ENCODE data around the gene CAMK2G. TPM values are rescaled to one million over a fixed set of nuclear protein-coding genes. Genes with fewer than 3 reads are reported as not detected.
A peak's percentile ranks its signal among the peaks of the same experiment; 100 is the strongest.

CAMK2G gene
- total RNA-seq, 4 donors from 2014 or later = 34.7 to 159 (median 110) TPM

DNA sequence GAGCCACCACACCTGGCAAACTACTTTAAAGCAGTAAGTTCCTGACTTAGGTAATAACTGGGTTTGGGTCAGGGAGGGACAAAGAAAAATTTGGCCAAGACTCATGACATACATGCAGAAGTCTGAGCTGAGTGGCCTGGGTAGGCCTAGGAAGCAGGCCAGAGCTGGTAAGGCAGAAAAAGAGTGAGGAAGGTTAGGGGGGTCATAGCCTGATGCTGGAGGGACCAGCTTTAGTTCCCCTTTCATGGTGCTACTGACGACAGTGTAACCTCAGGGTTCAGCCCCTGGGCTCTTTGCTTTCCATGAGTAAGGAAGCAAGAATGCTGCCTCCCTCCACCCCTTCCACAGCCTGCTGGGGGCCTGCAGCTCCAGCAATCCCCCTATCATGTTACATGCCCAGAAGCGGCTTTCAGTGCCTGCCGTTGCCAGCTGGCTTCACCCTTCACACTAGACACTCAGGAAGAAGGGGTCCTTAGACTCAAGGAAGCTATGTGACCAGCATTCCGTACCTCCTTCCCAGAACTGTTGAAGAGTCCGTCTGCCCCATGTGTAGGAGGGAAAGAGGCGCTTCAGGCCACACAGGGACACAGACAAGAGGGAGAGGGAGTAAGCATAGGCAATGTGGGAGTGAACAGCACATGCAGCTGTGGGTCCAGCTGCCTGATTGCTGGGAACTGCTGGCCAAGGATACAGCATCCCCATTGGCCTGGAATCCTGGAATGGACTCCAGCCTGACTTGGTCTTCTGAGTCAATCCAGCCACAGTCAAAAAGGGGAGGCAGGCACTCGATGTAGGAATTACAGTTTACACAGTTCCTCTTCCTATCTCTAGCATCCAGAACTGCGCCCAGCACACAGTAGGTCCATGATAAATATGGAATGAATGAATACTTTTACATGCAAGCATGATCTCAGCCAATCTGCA lies 32.4 kb upstream of the CAMK2G start:
- peak overlapping the region; percentile 57 to 86 (median 65) for H3K27ac ChIP-seq
- no peaks in the 10 kb centered on the region for H3K9me3 ChIP-seq
- H3K4me1 ChIP-seq = peaks cover 0 to 29% (median 7%) of the 10 kb centered on the region in 4 donors
- no peaks in the 10 kb centered on the region for H3K27me3 ChIP-seq
- DNase-seq = peak in 2 of 3 donors; percentile 52 to 66
- no peak overlapping the region for H3K4me3 ChIP-seq
- no peaks in the 10 kb centered on the region for H3K36me3 ChIP-seq
- no peak for TF ChIP-seq POLR2A (IDR thresholded peaks at IDR 0.05)
- TF ChIP-seq, protein P1, sequence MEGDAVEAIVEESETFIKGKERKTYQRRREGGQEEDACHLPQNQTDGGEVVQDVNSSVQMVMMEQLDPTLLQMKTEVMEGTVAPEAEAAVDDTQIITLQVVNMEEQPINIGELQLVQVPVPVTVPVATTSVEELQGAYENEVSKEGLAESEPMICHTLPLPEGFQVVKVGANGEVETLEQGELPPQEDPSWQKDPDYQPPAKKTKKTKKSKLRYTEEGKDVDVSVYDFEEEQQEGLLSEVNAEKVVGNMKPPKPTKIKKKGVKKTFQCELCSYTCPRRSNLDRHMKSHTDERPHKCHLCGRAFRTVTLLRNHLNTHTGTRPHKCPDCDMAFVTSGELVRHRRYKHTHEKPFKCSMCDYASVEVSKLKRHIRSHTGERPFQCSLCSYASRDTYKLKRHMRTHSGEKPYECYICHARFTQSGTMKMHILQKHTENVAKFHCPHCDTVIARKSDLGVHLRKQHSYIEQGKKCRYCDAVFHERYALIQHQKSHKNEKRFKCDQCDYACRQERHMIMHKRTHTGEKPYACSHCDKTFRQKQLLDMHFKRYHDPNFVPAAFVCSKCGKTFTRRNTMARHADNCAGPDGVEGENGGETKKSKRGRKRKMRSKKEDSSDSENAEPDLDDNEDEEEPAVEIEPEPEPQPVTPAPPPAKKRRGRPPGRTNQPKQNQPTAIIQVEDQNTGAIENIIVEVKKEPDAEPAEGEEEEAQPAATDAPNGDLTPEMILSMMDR (IDR thresholded peaks at IDR 0.05) = no peak

DNA sequence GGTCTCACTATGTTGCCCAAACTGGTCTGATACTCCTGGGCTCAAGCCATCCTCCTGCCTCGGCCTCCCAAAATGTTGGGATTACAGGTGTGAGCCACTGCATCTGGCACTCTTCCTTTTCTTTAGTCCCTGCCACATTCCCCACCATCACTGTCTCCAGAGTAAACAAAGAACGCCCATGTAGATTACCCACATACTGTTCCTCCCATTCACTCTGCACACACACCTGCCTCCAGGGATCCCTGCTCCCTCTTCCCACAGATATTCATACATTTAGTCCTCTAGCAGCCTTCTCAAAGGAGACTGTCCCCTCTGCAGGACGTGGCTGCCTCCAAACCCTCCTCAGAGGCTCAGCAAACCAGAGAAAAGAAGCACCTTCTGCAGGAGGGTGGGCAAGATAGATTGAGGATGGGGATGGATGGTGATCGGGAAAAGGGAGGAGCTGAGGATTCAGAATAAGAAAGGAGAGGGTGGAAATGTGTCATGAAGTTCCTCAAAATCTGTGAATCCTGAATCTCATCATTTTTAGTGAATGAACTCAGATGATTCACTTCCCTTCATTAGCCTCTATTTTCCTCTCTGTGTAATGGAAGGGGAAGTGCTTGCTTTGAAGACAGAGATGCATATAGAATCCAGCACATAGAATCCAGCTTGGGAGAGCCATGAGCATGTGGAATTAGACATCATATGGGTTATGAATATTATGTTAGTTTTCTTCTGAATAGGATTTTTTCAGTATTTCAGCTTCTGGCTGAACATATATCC lies 31.1 kb upstream of the CAMK2G start:
- H3K4me1 ChIP-seq = peaks cover 0 to 18% (median 5%) of the 10 kb centered on the region in 4 donors

DNA sequence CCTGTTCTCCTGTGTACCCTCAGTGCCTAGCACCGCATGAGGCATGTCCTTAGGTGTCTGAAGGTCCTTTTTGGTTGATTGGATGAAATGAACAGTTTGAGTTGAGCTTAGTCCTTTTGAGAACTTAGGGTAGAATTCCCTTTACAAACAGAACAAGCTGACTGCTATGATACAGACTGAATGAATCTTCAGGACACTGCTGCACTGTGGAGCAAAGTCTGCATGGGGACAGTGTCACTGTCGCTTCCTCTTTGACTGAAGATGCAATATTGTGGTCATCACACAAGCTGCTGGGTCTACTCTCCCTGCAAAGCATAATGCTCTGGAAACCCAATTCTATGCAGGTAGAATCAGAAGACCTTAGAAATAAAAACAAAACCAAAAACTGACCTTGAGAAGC lies 28.0 kb upstream of the CAMK2G start:
- H3K27me3 ChIP-seq = no peaks in the 10 kb centered on the region
- no peak overlapping the region for H3K27ac ChIP-seq
- no peaks in the 10 kb centered on the region for H3K9me3 ChIP-seq
- no peaks in the 10 kb centered on the region for H3K36me3 ChIP-seq
- peaks cover 0 to 4% (median 1%) of the 10 kb centered on the region in 4 donors for H3K4me1 ChIP-seq
- TF ChIP-seq, protein P1 (IDR thresholded peaks at IDR 0.05) = no peak
- no peak for TF ChIP-seq POLR2A (IDR thresholded peaks at IDR 0.05)
- no peak for DNase-seq
- H3K4me3 ChIP-seq = no peak overlapping the region

More for the DNA sequence above, 31.1 kb upstream of the CAMK2G start:
- H3K27me3 ChIP-seq = no peaks in the 10 kb centered on the region
- H3K27ac ChIP-seq = peak overlapping the region in 3 of 4 donors; percentile 61 to 86 (median 69)
- no peaks in the 10 kb centered on the region for H3K36me3 ChIP-seq
- H3K9me3 ChIP-seq = no peaks in the 10 kb centered on the region
- no peak for DNase-seq
- TF ChIP-seq POLR2A (IDR thresholded peaks at IDR 0.05) = no peak
- TF ChIP-seq, protein P1 (IDR thresholded peaks at IDR 0.05) = no peak
- H3K4me3 ChIP-seq = no peak overlapping the region

DNA sequence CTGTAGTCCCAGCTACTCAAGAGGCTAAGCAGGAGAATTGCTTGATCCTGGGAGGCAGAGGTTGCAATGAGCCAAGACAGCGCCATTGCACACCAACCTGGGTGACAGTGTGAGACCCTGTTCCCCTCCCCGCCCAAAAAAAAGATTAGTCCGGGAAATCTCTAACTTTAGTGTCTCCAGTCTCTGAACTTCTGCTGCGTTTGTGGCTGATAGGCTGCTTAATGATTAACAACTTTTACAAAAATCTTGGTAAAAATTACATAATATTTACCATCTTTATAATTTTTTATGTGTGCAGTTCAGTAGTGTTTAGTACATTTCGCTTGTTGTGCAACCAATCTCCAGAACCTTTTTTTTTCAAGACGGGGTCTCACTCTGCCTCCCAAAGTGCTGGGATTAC lies 26.9 kb upstream of the CAMK2G start:
- H3K4me1 ChIP-seq = peaks cover 0 to 4% (median 1%) of the 10 kb centered on the region in 4 donors
- no peak for DNase-seq
- no peak overlapping the region for H3K4me3 ChIP-seq
- TF ChIP-seq, protein P1 (IDR thresholded peaks at IDR 0.05) = no peak
- TF ChIP-seq POLR2A (IDR thresholded peaks at IDR 0.05) = no peak
- H3K27me3 ChIP-seq = no peaks in the 10 kb centered on the region
- H3K36me3 ChIP-seq = no peaks in the 10 kb centered on the region
- no peak overlapping the region for H3K27ac ChIP-seq
- H3K9me3 ChIP-seq = no peaks in the 10 kb centered on the region

DNA sequence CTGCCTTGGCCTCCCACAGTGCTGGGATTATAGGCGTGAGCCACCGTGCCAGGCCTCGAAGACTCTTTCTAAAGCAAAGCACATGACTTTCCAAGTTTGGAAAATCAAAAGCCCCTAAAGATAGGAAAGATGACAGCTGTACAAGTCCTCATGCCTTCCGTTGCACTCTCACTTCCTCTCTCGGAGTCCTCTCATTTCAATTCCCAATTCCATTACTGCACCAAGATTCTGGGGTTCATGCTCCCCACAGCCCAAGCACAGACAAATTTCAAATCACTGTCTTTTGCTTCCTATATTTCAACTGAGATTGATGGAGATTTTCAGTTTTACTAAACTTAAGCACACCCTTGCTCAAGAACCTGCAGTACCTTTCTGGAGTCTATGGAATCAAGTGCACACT lies 25.7 kb upstream of the CAMK2G start:
- TF ChIP-seq POLR2A (IDR thresholded peaks at IDR 0.05) = no peak
- TF ChIP-seq, protein P1 (IDR thresholded peaks at IDR 0.05) = no peak
- H3K4me3 ChIP-seq = no peak overlapping the region
- H3K27ac ChIP-seq = no peak overlapping the region
- H3K27me3 ChIP-seq = no peaks in the 10 kb centered on the region
- no peaks in the 10 kb centered on the region for H3K36me3 ChIP-seq
- DNase-seq = no peak
- peaks cover 0 to 4% (median 1%) of the 10 kb centered on the region in 4 donors for H3K4me1 ChIP-seq
- H3K9me3 ChIP-seq = no peaks in the 10 kb centered on the region

Data from Peyer's patch (tissue), 4 donors.